Skeletal muscle satellite cell (primary cell): Measurements from ENCODE around the gene YPEL1.
"Not testable (repeated sequence)": the region's sequence is repeated elsewhere in the genome, so short reads cannot be mapped to it uniquely, and the experiment has no call there.

Source experiments
- H3K27me3 ChIP-seq: 2 replicates; pipeline ENCODE4 v1.7.0; 2013; ENCODE audit warnings: low read length; ENCODE audit not compliant: control insufficient read depth, insufficient read depth
- H3K36me3 ChIP-seq: 2 replicates; pipeline ENCODE4 v1.7.0; 2013; ENCODE audit warnings: mild to moderate bottlenecking, control low read depth, low read length; ENCODE audit not compliant: insufficient read depth
- H3K4me1 ChIP-seq: 2 replicates; pipeline ENCODE4 v1.7.0; 2013; ENCODE audit warnings: low read length; ENCODE audit not compliant: control insufficient read depth, insufficient read depth
- H3K4me2 ChIP-seq: 2 replicates; pipeline ENCODE4 v1.7.0; 2013; ENCODE audit warnings: mild to moderate bottlenecking, low read length
- H3K4me3 ChIP-seq: 2 replicates; pipeline ENCODE4 v1.7.0; 2013; ENCODE audit warnings: low read length
- H3K9ac ChIP-seq: 2 replicates; pipeline ENCODE4 v1.7.0; 2013; ENCODE audit warnings: mild to moderate bottlenecking, low read depth, low read length, moderate library complexity
- H3K9me3 ChIP-seq: replicated peaks from 2 replicates; pipeline ENCODE4 v1.7.0; 2013; ENCODE audit warnings: mild to moderate bottlenecking, control low read depth, low read length

Gene YPEL1

DNA sequence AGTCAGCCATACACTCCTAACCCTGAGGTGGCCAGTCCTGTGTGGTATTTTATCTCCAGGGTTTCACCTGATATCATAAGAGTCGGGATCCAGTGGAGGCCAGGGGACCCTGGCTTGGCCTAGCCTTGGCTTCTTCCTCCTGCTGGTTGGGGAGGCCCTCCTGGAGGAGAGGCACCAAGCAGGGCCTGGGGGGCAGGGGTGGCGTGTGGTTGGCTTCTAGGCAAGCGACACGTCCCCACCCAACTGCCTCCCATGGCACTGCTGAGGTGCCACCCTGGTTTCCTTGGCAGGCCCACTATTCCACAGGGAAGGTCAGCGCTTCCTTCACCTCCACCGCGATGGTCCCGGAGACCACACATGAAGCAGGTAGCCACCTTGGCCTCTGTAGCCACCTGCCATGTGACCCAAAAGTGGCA lies 49.4 kb downstream of the YPEL1 start:
- H3K36me3 ChIP-seq, result peaks cover 29% of the 10 kb centered on the region
- H3K4me2 ChIP-seq, result no peak overlapping the region
- H3K4me3 ChIP-seq, result no peak overlapping the region
- H3K9ac ChIP-seq, result no peak overlapping the region
- no peaks in the 10 kb centered on the region for H3K9me3 ChIP-seq
- H3K27me3 ChIP-seq, result no peaks in the 10 kb centered on the region
- no peaks in the 10 kb centered on the region for H3K4me1 ChIP-seq

DNA sequence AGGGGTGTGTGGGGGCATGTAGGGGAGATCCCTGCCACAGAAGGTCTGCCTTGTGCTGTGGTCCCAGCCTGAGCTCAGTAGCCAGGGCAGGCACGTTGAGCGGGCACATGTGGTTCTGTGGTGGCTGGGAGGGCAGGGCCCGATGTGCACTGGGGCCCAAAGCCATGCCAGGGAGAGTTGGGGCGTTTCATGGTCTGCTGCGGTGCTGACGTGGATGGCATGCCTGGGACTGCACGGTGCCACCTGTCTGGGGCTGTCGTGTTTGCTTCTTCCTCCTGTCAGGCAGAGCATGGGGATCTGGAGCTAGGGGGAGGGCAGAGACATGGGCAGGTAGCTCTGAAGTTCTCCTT lies 50.5 kb downstream of the YPEL1 start:
- H3K4me1 ChIP-seq, result peaks cover under 1% of the 10 kb centered on the region
- H3K4me3 ChIP-seq, result no peak overlapping the region
- no peaks in the 10 kb centered on the region for H3K27me3 ChIP-seq
- H3K9ac ChIP-seq, result no peak overlapping the region
- peaks cover 29% of the 10 kb centered on the region for H3K36me3 ChIP-seq
- no peak overlapping the region for H3K4me2 ChIP-seq
- H3K9me3 ChIP-seq, result no peaks in the 10 kb centered on the region

DNA sequence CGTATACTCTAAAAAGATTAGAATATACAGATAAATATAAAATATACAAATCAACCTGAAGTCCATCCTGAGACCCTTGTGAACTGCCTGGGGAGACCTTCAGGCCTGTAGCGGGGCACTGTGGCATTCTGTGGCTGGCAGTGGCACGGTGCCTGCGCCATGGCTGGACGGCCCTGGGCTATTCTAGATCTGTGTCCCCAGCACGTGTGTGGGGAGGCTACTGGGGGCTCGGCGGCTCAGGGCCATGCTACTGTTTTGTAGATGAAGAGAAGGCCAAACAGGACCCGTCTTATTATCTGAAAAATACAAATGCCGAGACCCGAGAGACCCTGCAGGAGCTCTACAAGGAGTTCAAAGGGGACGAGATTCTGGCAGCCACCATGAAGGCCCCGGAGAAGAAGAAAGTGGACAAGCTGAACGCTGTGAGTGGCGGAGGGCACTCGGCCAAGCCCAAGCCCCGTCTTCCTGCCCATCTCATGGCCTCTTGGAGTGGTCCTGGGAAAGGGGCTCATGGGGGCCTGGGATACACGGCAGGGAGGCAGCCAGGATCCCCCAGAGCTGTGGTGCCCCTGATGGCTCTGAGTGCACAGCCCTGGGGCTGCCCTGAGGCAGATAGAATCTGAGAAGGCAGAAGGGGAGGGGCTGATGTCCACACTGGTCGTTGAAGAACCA lies 51.0 kb downstream of the YPEL1 start:
- Histone ChIP-seq H3K9ac (no peak overlapping the region), H3K4me3 (no peak overlapping the region), H3K9me3 (no peaks in the 10 kb centered on the region), H3K4me1 (peaks cover 3% of the 10 kb centered on the region), H3K27me3 (no peaks in the 10 kb centered on the region), H3K4me2 (no peak overlapping the region), H3K36me3 (peaks cover 26% of the 10 kb centered on the region)

DNA sequence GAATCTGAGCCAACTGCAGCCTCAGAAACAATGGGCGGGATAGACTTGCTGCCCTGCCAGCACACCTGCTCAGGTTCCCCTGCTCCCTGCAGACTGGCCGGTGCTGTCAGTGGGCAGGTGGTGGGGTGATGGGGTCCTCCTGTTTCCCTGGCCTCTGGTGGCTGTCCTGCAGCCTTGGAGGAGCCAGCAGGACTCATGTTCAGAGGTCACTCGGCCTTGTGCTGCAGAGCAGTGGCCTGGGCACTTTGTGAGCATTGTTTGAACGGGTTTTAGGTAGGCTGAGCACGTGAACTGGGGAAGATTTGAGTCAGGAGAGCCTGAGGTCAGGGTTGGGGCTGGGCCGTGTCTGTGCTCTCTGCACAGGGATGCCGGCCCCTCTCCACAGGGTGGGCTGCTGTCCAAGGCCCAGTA lies 52.2 kb downstream of the YPEL1 start:
- H3K27me3 ChIP-seq, result no peaks in the 10 kb centered on the region
- peaks cover 3% of the 10 kb centered on the region for H3K4me1 ChIP-seq
- no peak overlapping the region for H3K9ac ChIP-seq
- H3K4me2 ChIP-seq, result no peak overlapping the region
- no peaks in the 10 kb centered on the region for H3K9me3 ChIP-seq
- peaks cover 18% of the 10 kb centered on the region for H3K36me3 ChIP-seq
- no peak overlapping the region for H3K4me3 ChIP-seq

DNA sequence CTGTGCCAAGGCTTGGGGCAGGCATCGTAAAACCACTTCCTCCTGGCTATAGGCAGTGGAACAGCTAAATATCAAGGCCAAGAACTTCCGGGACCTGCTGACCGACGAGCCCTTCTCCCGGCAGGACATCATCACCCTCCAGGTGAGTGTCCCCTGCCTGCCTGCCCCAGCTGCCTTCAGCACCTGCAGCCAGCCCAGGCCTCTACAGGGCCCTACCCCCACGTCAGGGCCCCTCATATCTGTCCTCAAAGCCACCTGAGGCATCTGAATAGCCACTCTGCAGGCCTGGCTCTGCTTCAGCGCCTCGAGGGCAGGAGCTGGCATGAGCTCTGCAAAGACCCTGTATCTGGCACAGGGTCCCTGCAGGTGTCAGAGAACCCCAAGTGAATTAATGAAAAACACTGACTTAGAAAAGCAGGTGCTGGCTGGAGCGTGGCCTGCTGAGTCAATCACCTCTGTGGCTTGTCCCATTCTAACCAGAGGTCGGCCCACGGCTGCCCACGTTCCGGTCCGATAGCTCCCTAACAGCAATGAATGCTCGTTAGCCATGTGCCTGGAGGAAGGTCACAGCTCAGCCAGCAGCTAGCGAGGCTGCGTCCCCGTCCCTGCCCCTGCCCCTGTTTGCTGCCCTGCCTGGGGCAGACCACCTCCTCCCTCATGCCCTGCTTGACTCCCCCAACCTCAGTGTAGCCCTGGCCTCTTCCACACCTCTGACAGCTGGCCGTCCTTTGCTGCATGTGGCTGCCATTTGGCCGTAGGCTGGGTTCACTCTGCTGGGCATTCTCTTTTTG lies 53.0 kb downstream of the YPEL1 start:
- Histone ChIP-seq H3K36me3 (peaks cover 16% of the 10 kb centered on the region), H3K4me2 (no peak overlapping the region)

DNA sequence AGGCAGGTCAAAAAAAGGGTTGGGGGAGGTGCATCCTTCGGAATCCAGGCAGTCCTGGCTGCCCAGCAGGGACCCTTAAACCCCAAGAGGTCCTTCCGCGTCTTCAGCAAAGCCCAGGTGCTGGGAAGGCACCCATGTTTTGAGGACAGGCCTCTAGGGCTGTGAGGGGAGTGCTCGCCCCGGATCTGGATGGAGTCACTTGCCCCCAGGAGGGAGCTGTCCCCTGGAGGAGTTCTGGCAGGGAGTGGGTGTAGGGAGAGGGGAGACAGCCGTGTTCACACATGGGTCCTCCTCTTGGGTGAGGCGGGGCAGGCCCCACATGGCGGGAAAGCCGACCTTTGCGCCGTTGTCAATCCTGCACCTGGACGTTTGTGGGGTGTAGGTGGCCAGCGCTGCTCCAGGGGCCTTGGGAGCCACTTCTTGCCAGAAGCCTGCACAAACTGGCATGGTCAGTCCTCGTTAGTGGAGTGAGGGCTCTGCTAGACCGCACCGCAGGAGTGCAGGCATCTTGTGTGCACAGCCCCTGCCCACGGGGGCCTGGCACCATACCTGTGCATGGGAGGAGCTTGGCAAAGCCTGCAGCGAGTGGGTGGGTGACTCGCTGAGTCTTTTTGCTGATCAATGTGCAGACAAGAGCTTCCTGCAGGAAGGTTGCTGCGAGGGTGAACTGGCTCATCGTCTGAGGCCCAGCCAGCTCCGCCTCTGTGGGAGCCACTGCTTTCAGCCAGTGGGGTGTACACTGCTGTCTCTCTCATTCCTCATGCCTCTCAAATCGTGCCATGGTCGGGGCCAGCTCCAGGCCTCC lies 53.8 kb downstream of the YPEL1 start:
- H3K4me1 ChIP-seq, result peaks cover 3% of the 10 kb centered on the region
- no peak overlapping the region for H3K4me2 ChIP-seq
- H3K4me3 ChIP-seq, result no peak overlapping the region
- H3K27me3 ChIP-seq, result no peaks in the 10 kb centered on the region
- no peaks in the 10 kb centered on the region for H3K9me3 ChIP-seq
- H3K9ac ChIP-seq, result no peak overlapping the region
- peaks cover 15% of the 10 kb centered on the region for H3K36me3 ChIP-seq

More for the DNA sequence above, 53.0 kb downstream of the YPEL1 start:
- no peaks in the 10 kb centered on the region for H3K27me3 ChIP-seq
- H3K4me1 ChIP-seq, result peaks cover 3% of the 10 kb centered on the region
- H3K4me3 ChIP-seq, result no peak overlapping the region
- no peak overlapping the region for H3K9ac ChIP-seq
- H3K9me3 ChIP-seq, result no peaks in the 10 kb centered on the region

DNA sequence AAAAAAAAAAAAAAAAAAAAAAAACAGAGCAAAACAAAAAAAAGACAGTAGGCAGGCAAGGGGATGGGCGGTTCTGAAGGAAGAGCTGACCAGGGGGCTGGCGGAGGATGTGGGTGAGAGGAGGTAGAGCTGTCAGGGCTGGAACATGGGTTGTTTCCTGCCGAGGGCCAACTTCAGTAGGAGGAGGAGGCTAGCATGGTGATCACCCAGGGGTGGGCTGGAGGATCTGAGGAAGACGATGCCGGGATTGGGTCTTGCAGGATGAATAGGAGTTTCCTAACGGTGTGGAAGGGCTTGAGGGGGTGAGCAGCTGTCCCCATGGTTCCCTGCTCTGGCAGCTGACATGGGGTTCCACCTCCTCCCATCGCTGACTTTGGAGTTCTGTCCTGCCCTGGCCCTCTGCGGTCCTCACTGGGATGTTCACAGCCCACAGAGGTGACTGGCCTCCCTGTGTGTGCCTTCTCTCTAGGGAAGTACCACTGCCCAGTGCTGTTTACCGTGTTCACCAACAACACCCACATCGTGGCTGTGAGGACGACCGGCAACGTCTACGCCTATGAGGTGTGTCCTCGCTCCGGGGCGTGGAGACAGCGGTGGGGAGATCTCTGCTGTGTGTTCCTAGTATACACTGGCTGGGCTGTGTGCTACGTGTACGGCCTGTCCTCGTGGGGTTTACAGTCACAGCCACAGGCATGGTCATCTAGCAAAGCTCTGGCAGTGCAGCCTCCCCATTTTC lies 54.6 kb downstream of the YPEL1 start:
- Histone ChIP-seq H3K4me2 (no peak overlapping the region), H3K27me3 (no peaks in the 10 kb centered on the region), H3K4me3 (no peak overlapping the region), H3K36me3 (peaks cover 15% of the 10 kb centered on the region), H3K4me1 (peaks cover 3% of the 10 kb centered on the region), H3K9ac (no peak overlapping the region), H3K9me3 (no peaks in the 10 kb centered on the region)

DNA sequence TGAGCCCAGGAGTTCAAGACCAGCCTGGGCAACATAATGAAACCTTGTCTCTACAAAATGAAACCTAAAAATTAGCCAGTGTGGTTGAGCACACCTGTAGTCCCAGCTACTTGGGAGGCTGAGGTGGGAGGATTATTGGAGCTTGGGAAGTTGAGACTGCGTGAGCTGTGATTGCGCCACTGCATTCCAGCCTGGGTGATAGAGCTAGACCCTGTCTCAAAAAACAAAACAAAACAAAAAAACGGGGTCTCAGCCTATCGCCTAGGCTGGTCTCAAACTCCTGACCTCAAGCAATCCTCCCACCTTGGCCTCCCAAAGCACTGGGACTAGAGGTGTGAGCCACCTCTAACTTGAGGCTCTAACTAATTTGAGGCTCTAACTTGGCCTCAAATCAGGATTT lies 56.2 kb downstream of the YPEL1 start:
- H3K9ac ChIP-seq, result no peak overlapping the region
- no peak overlapping the region for H3K4me2 ChIP-seq
- peaks cover 29% of the 10 kb centered on the region for H3K36me3 ChIP-seq
- no peak overlapping the region for H3K4me3 ChIP-seq
- peaks cover 3% of the 10 kb centered on the region for H3K4me1 ChIP-seq
- no peaks in the 10 kb centered on the region for H3K27me3 ChIP-seq
- no peaks in the 10 kb centered on the region for H3K9me3 ChIP-seq

DNA sequence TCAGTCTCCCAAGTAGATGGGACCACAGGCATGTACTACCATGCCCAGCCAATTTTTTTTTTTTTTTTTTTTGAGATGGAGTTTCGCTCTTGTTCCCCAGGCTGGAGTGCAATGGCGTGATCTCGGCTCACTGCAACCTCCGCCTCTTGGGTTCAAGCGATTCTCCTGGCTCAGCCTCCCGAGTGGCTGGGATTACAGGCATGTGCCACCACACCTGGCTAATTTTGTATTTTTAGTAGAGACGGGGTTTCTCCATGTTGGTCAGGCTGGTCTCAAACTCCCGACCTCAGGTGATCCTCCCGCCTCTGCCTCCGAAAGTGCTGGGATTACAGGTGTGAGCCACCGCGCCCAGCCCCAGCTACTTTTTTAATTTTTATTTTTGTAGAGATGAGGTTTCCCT lies 56.8 kb downstream of the YPEL1 start:
- not testable (repeated sequence) for H3K4me2 ChIP-seq, H3K4me3 ChIP-seq, H3K9me3 ChIP-seq, H3K27me3 ChIP-seq, H3K9ac ChIP-seq, H3K4me1 ChIP-seq
- peaks cover 31% of the 10 kb centered on the region for H3K36me3 ChIP-seq

DNA sequence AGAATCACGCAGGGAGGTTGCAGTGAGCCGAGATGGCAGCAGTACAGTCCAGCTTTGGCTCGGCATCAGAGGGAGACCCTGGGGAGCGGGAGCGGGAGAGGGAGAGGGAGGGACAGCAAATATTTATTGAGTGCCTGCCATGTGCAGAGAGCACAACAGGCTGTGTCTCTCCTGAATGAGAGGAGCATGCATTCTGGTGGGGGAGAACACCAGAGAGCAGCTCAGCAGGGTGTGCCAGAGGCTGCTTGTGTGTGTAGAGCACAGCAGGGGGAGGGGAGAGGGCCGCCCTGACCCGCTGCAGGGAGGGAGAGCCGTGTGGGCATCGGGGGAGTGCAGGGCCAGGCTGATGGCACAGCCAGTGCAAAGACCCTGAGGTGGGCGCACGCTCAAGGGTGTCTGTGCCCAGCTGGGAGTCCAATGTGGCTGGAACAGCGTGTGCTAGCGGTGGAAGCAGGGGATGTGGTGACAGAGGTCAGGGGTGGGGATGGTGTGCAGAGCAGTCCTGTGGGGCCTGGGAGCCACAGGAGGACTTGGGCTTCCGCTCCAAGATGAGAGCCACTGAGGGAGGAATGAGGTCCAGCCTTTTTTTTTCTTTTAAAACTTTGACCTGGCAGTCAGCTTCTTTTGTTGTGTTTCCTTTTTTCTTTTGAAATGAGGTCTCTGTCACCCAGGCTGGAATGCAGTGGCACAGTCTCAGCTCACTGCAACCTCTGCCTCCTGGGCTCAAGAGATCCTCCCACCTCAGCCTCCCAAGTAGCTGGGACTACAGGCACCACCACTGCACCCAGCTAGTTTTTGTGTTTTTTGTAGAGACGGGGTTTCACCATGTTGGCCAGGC lies 57.8 kb downstream of the YPEL1 start:
- no peak overlapping the region for H3K4me3 ChIP-seq
- H3K4me2 ChIP-seq, result no peak overlapping the region
- no peak overlapping the region for H3K9ac ChIP-seq
- H3K4me1 ChIP-seq, result peaks cover 3% of the 10 kb centered on the region
- H3K36me3 ChIP-seq, result peaks cover 34% of the 10 kb centered on the region
- H3K27me3 ChIP-seq, result no peaks in the 10 kb centered on the region
- no peaks in the 10 kb centered on the region for H3K9me3 ChIP-seq
